Ecto neural progenitor cell (in vitro differentiated cells): ENCODE results near the gene PNMA6E.
"Not testable (repeated sequence)": the region's sequence is repeated elsewhere in the genome, so short reads cannot be mapped to it uniquely, and the experiment has no call there.

ENCODE experiments used
- DNase-seq: peaks from one replicate; pipeline ENCODE4 v3.0.0-alpha.2; 2018; ENCODE audit warnings: low spot score

Gene PNMA6E

GRCh38 chrX:153408221-153408721 lies 7.1 kb upstream of the PNMA6E start:
- no peak for DNase-seq

GRCh38 chrX:153407736-153408135 lies 6.6 kb upstream of the PNMA6E start:
- no peak for DNase-seq

- DNase-seq = no peak
Observed at GRCh38 chrX:153406903-153407302, 5.8 kb upstream of the PNMA6E start.

- DNase-seq = no peak
Observed at GRCh38 chrX:153406011-153406410, 4.9 kb upstream of the PNMA6E start.

DNA sequence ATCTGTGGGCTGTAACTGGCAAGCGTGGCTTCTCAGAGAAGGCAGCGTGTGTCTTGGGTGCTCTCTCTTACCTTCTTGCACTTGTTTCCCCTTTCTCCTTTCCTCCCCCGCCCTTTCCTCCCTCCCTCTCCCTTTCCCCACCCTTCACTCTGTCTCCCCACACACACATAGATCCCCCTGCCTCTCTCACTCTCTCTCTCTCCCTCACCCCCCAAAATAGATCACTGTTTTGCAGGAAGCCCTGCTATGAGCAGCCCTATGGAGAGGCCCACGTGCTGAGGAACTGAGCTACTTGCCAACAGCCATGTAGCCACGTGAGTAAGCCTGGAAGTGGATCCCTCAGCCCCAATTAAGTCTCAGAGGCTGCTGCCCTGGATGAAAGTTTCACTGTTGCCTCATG lies 4.3 kb upstream of the PNMA6E start:
- no peak for DNase-seq

GRCh38 chrX:153404333-153404732 lies 3.2 kb upstream of the PNMA6E start:
- DNase-seq = not testable (repeated sequence)

GRCh38 chrX:153400146-153401132 lies 711 bp downstream of the PNMA6E start:
- peak; percentile 64 for DNase-seq

DNA sequence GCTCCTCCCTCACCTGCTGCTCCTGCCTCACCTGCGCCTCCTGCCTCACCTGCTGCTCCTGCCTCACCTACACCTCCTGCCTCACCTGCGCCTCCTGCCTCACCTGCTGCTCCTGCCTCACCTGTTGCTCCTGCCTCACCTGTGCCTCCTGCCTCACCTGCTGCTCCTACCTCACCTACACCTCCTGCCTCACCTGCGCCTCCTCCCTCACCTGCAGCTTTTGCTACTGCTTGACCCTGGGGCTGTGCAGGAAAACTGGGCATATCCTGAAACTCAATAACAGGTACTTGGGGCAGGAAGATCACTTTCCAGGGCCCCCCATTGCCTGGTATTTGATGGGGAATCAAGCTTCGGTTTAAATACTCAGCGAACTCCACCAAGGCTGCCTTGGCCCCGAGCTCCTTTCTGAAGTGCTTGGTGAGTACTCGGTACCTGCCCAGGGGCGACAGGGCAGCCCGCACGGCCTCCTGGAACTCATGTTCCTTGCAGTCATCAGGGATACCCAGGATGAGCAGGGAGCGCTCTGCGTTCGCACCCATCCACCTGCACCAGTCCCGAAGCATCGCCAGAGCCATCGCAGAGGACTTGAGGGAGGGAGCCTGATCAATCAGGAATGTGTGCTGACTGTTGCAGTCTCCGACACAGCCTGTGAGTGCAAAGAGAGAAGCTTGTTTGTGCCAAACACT lies 2.7 kb downstream of the PNMA6E start:
- DNase-seq = no peak

DNA sequence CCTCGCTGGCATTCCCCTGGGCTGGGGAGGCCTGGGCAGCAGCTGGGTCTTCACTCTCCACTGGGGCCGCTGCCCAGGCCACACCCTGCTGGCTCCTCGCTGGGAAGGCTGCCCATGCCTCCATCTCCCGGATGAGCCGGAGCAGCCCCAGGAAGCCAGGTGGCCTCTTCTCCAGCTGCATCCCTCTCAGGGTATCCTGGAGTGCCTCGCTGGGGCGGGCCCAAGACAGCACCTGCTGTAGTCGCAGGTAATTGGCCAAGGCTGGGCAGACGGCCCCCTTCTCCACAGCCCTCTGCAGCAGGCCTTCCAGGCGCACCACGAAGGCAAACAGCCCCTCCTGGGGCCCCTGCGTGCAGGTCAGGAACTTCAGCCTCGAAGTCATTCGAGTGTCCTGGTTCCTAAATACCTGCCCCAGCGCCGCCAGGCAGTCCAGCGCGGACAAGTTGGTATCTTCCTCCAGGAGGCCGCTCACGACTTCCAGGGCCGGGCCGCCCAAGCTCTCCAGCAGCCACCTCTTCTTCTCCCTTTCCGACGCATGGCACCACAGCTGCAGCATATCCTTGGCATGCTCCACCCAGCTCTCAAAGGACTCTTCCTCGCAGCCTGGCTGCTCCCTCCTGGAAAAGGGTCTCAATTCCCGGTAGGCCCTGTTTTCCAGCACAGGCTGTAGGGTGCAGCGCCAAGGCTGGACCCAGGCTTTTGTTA lies 3.7 kb downstream of the PNMA6E start:
- DNase-seq = no peak

DNA sequence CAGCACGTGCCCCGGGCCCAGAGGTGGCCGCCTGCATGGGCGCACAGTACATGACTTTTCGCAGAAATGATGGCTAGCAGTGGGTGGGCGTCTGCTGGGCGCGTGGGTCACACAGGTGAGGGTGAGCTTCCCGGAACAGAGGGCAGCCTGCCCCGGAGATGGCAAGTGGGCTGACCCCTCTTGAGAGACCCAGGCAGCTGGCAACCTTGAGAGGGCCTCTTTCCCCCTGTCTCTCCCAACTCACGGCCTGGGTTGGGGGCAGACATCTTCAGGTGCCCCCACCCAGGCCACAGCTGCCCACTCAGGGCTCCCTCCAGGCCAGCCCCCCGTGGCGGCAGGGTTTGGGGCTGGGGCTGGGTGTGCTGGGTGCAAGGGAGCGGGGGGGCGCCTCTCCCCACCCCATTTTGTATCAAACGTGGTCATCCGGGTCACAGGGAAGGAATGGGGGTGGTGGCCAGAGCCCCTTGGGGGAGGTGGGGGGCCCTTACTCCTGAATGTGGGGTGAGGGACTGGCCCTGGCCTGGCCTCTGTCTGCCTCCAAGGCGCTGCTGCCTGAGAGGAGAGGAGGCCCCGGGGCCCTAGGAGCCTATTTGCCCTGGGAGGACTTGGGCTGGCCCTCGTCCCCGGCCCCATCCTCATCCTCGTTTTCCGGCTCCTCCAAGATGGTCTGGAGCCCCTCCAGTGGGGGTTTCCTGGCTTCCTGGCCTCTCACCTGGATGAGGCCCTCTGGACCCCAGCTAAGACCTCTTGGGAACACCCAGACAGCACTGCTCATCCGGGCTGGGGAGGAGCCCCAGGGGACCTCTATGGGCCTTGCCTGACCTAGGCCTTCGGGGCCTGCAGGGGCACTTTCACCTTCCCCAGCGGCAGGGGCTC lies 4.6 kb downstream of the PNMA6E start:
- no peak for DNase-seq

- DNase-seq = no peak
Observed at GRCh38 chrX:153395613-153396319, 5.4 kb downstream of the PNMA6E start.

DNA sequence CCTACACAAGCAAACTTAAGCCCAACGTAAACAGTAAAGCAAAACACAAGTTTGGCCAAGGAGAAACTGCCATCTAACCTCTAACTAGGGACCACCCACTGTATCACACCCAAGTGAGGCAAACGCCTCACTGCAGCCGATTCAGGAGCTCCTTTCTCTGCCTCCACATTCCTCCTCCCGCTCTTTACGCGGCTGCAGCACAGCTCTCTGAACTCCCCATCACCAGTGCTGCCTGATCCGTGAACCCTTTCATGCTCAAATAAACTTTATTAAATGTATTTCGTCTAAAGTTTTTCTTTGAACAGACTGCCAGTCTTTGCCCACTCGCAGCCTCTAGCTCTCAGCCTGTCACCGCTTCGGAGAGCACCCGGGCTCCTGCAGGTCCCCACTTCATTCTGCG lies 6.5 kb downstream of the PNMA6E start:
- no peak for DNase-seq

- no peak for DNase-seq
Observed at GRCh38 chrX:153392642-153393321, 8.4 kb downstream of the PNMA6E start.

DNA sequence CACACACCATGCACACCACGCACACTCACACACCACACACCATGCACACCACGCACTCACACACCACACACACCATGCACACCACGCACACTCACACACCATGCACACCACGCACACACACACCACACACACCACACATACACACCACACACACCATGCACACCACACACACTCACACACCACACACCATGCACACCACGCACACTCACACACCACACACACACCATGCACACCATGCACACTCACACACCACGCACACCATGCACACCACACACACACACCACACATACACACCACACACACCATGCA lies 11.7 kb downstream of the PNMA6E start:
- DNase-seq = not testable (repeated sequence)

DNA sequence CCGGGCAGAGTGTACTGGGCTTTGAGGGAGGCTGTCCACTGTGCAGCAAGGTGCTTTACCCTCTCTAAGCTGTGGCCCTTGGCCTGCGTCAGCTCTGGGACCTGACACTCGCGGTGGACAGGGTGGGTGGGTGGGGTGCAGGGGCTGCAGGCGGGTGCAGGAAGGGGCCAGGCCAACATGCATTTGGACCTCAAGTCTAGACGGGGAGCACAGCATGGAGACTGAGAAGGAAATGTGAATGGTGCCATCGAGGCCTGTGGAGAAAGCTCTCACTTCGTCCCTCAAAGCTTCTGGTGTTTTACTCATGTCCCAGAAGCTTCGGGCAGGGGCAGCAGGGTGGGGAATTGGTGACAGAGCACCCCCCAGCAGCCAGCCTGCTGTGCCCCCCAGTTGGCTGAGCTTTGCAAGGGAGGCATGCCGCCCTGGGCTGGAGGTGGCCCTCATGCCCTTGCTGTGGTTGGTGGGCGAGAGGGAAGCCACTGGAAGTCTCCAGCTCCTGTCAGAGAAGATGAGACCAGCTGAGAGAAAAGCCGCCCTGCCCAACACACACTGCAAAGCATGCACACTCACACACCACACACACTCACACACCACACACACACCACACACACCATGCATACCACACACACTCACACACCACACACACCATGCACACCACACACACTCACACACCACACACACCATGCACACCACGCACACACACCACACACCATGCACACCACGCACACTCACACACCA lies 12.3 kb downstream of the PNMA6E start:
- no peak for DNase-seq

DNA sequence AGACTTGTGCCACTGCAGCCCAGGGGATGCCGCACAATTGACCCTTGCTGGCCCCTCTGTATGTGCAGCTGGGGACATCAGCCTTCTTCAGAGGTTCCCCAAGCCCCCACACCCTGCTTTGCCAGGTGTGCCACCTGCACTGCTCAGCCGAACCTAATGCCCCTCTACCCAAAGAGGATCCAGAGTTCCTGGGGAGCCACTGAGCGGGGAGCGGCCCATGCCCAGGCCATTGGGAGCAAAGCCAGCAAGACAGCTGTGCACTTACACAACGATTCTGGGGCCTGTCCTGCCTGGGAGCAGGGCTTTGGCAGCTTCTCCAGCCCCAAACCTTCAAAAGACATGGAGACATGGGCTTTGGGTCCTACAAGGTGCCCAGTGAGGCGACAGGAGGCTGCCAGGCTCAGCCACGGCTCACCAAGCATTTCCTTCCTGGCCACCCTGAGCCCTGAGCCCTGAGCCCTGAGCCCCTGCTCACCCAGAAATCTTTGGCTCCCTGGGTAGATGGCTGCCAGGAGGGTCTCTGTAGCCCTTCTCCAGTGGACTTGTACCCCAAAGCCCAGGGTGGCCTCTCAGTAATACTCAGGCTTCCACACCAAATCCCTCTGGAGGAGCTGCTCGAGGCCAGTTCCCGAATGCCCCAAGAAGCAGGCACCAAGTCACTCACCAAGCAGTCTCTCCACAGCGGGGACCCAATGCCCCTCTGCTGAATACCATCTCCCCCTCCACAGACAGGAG lies 13.0 kb downstream of the PNMA6E start:
- no peak for DNase-seq

DNA sequence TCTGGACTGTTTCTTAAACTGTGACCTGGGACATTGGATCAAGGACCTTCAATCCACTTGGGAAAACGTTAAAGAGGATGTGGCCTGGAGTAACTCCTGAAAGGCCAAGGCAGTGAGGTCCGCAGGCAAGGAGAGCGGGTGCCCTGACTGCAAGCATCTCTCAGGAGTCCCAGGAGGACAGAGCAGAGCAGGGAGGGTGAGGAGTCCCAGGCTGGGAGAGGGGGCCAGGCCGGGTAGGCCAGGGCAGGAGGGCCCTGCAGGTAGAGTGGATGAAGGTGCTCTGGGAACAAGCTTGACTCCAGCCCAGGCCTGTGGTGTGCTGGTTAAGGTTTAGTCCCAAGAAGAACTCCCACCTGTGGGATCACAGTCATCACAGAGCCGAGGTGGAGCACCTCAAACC lies 13.8 kb downstream of the PNMA6E start:
- no peak for DNase-seq

GRCh38 chrX:153386097-153386496 lies 15.1 kb downstream of the PNMA6E start:
- DNase-seq = no peak

DNA sequence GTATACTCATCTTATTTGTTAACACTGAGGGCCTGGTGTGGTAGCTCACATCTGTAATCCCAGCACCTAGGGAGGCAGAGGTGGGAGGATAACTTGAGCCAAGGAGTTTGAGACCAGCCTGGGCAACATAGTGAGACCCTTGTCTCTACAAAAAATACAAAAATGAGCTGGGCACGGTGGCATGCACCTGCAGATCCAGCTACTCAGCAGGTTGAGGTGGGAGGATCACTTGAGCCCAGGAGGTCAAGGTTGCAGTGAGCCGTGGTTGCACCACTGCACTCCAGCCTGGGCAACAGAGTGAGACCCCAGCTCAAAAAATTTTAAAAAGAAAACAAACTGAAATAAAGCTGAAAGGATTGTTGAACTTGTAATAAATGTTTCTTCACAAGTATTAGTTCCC lies 16.2 kb downstream of the PNMA6E start:
- DNase-seq = not testable (repeated sequence)
